ENCODE measurements around the gene ENAH. TPM values are rescaled to one million over a fixed set of nuclear protein-coding genes. Genes with fewer than 3 reads are reported as not detected.

ENAH gene
- polyA plus RNA-seq, 1 experiment: 40.9 TPM

DNA sequence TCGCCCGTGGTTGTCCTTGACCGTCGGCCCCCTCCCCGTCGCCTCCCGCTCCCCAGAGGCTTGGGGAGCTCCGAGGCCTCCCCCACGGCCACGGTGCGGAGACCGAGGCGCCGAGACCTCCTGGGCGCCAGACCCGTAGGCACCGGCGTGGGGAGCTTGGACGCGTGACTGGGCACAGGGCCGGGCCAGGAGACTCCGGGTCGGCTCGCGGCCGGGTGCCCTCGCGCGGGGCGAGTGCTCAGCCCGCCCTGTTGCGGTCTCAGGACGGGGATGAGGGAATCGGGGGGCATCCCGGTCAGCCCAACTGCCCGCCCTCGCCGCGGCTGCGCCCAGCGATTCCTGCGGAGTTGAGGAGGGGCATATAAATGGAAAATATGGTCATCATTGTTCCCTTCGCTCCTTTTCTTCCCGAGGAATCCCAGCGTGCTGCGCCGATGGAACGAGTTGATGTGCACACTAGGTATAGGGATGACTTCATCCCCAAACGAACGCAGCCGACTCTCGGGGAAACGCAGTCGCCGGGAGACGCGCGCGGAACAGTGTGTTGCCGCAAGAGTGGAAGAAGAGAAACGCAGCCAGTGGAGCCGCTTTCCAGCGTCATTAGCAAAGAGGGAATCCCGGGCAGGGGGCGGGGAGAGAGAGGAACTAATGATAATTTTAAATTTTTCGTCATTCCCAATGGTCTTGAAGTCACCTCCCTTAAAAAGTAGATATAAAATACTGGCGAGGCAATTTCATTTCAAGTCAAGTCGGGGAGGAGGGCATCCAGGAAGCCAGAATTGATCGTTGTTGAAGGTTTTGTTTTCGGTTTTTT lies 747 bp upstream of the ENAH start:
- Histone ChIP-seq H3K27me3 (ENCODE audit: control insufficient read depth, insufficient read depth, low read length) (no peaks in the 10 kb centered on the region), H3K4me3 (ENCODE audit: low read depth, low read length) (peak overlapping the region; percentile 79), H3K36me3 (ENCODE audit: control insufficient read depth, insufficient read depth, low read length) (no peaks in the 10 kb centered on the region)
- DNase-seq (ENCODE audit: low read depth): no peak
- POLR2A ChIA-PET: interaction anchor here (0.7 to 0.8 kb wide), 2 partner anchors 50 to 91 kb away, joined by 4 to 6 read pairs; no protein-coding TSS in a partner anchor
- CTCF ChIA-PET: interaction anchor here (0.8 to 1.7 kb wide), 5 partner anchors 9 to 179 kb away, joined by 3 to 10 read pairs (median 3); partner anchors contain the start of gene SRP9
- TF ChIP-seq, protein P1, sequence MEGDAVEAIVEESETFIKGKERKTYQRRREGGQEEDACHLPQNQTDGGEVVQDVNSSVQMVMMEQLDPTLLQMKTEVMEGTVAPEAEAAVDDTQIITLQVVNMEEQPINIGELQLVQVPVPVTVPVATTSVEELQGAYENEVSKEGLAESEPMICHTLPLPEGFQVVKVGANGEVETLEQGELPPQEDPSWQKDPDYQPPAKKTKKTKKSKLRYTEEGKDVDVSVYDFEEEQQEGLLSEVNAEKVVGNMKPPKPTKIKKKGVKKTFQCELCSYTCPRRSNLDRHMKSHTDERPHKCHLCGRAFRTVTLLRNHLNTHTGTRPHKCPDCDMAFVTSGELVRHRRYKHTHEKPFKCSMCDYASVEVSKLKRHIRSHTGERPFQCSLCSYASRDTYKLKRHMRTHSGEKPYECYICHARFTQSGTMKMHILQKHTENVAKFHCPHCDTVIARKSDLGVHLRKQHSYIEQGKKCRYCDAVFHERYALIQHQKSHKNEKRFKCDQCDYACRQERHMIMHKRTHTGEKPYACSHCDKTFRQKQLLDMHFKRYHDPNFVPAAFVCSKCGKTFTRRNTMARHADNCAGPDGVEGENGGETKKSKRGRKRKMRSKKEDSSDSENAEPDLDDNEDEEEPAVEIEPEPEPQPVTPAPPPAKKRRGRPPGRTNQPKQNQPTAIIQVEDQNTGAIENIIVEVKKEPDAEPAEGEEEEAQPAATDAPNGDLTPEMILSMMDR (IDR thresholded peaks at IDR 0.05; ENCODE audit: insufficient read depth, low read depth, low read length): no peak

DNA sequence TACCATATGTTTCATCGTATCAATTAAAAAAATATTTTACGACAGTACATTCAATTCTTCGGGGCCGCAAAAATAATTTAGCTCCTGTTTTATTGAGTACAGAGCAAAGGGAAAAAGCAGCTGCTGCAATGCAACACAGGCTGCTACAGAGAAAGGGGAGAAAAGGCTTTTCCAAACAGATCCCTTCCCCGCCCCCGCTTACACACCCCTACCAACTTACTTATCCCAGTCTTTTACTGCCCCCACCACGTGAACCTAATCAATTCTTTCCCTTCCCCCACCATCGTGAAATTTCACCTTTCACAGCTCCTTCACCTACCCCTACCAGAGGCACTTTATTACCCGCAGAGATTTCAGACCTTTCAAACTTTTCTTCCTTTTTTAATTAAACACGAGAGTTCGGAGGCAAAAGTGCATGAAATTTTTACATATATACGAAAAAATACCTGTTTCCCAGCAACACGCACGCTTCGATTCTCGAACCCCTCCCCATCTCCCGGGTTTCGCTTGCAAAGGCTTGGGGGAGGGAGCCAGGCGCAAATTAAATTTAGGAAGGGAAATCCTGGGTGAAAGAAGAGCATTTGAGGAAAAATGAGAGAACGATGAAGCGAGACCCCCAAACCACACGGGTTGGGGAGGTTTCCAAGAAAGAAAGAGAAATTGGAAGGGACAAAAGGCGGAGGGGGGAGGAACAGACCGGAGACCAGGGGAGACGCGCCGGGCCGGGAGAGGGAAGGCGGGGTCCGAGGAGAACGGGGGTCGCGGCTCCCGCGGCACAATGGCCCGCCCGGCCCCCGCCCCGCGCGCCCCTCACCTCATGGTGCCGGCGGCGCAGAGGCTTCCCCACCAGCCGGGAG lies 823 bp downstream of the ENAH start:
- no peaks in the 10 kb centered on the region for H3K36me3 ChIP-seq (ENCODE audit: control insufficient read depth, insufficient read depth, low read length)
- peak overlapping the region; percentile 79 for H3K4me3 ChIP-seq (ENCODE audit: low read depth, low read length)
- POLR2A ChIA-PET: no interaction called here
- H3K27me3 ChIP-seq (ENCODE audit: control insufficient read depth, insufficient read depth, low read length): no peaks in the 10 kb centered on the region
- TF ChIP-seq, protein P1 (IDR thresholded peaks at IDR 0.05; ENCODE audit: insufficient read depth, low read depth, low read length): no peak
- DNase-seq (ENCODE audit: low read depth): no peak
- CTCF ChIA-PET: interaction anchor here (0.6 to 1.7 kb wide), 5 partner anchors 10 to 126 kb away, joined by 3 to 10 read pairs (median 4); partner anchors contain the start of gene SRP9

DNA sequence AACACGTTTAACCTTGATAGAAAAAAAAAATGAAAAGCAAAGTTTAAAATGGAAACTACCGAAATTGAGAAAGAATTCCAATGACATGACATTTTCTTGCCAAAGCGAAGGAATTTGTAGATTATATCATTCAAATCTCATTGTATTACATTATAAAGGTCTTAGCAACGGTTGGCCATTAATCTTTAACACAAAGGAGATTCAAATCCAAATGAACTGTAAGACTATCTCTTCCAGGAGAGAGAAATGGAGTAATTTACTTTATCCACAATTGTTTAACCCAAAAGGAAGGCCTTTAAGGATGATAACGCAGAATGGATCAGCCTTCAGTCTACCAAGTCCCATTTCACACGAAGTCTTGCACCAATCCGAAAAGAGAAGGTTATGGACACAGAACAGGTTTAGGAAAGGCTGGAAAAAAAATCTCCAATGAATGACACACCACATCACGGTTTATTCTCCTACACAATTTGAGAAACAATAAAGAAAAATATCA lies 1.5 kb downstream of the ENAH start:
- DNase-seq (ENCODE audit: low read depth): no peak
- Histone ChIP-seq H3K27me3 (ENCODE audit: control insufficient read depth, insufficient read depth, low read length) (no peaks in the 10 kb centered on the region), H3K4me3 (ENCODE audit: low read depth, low read length) (peak overlapping the region; percentile 79), H3K36me3 (ENCODE audit: control insufficient read depth, insufficient read depth, low read length) (no peaks in the 10 kb centered on the region)
- ChIA-PET CTCF (interaction anchor here (1.0 kb wide), 1 partner anchor 121 kb away, joined by 4 read pairs; no protein-coding TSS in a partner anchor), POLR2A (no interaction called here)
- TF ChIP-seq, protein P1 (IDR thresholded peaks at IDR 0.05; ENCODE audit: insufficient read depth, low read depth, low read length): no peak

DNA sequence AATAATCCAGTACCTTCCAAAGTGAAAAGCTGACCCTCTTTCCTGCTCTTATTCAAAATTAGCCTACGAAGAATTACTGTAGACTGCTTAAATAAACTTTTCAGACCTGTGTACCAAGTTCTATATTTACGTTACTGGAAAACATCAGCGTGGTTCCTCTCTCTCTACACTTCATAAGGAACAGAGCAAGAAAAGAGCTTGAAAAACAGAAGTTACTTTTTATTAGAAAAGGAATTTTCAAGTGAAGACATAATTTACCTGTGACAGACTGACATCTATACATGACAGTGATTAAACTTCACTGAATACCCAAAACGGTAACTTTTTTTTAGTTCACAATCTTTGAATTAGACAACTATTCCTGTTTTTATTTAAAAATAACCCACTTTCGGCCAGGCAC lies 2.7 kb downstream of the ENAH start:
- H3K36me3 ChIP-seq (ENCODE audit: control insufficient read depth, insufficient read depth, low read length): no peaks in the 10 kb centered on the region
- DNase-seq (ENCODE audit: low read depth): no peak
- CTCF ChIA-PET: interaction anchor here (0.6 kb wide), 2 partner anchors 74 to 1954 kb away, joined by 3 read pairs; no protein-coding TSS in a partner anchor
- TF ChIP-seq, protein P1 (IDR thresholded peaks at IDR 0.05; ENCODE audit: insufficient read depth, low read depth, low read length): no peak
- no peak overlapping the region for H3K4me3 ChIP-seq (ENCODE audit: low read depth, low read length)
- no peaks in the 10 kb centered on the region for H3K27me3 ChIP-seq (ENCODE audit: control insufficient read depth, insufficient read depth, low read length)
- POLR2A ChIA-PET: no interaction called here

All from BJ (cell line).